Fibroblast of lung (primary cell): ENCODE measurements around the gene CCNY.

ENCODE experiments used
- CTCF ChIP-seq, 2 donors: IDR thresholded peaks in 1 of 2; conservative IDR thresholded peaks in 1 of 2; 1 replicate in 1 of 2; 2 replicates in 1 of 2; pipeline ENCODE4 v1.5.1; 2011 to 2012; ENCODE audit warnings: low read length in 2 of 2, control low read depth in 1 of 2, inconsistent platforms in 1 of 2, low read depth in 1 of 2, mild to moderate bottlenecking in 1 of 2
- EZH2 ChIP-seq: IDR thresholded peaks from 2 replicates; pipeline ENCODE4 v1.5.1; 2012; ENCODE audit warnings: low read length, control low read depth, mild to moderate bottlenecking; ENCODE audit errors: missing control alignments

DNA sequence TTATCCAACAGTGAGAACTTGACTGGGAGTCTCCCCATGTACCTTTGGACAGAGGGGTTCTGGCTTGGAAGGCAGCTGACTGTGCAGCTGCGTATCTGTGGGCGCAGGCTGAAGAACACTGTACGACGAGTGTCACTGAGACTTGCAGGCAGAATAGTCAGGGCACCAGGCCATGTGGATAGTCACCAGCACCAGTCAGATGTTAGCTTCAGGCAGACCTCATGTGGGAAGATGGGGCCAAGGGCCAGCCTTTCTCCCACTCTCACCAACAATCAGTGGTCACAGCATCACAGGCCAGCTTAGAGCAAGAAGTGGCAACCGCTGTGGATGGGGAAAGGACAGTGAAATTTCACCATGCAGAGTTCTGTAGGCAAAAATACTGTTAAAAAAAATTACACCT is 225.4 kb downstream of the CCNY start:
- TF ChIP-seq CTCF (conservative IDR thresholded peaks at IDR 0.05 in 1 of 2, IDR thresholded peaks at IDR 0.05 in 1 of 2; ENCODE audit: low read depth in 1 of 2, low read length in 2 of 2) (no peak), EZH2 (no peak)
